ENCODE measurements around the gene MAN2A1.

The MAN2A1 gene

DNA sequence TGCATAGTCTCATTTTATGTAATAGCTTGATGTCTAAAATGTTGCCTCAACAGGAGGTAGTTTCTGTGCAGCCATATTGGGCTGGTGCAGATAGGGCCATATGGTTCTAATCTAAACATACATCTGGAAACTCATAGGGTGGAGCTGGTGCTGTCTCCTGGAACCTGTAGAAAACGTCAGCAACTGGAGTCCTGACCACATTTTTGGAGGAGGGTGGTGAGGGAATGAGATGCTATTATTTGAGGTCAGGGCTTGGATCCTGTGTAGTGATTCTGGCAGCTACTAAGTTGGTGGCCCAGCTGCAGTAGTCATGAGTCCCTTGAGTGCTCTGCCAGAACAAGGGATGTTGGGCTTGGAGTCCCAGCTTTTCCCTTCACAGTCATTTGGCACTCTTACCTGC, 14.1 kb downstream of the MAN2A1 start:
- TF ChIP-seq FOXP2 (optimal IDR thresholded peaks at IDR 0.05; ENCODE audit: borderline replicate concordance, extremely low read depth, extremely low read length, insufficient read depth) (no peak), TAF1 (IDR thresholded peaks at IDR 0.05; ENCODE audit: borderline replicate concordance, insufficient read depth, low read length) (no peak), POLR2AphosphoS5 (IDR thresholded peaks at IDR 0.05; ENCODE audit: low read depth, low read length) (no peak), SIN3A (IDR thresholded peaks at IDR 0.05; ENCODE audit: borderline replicate concordance, insufficient read depth, low read length) (no peak), REST (IDR thresholded peaks at IDR 0.05; ENCODE audit: insufficient read depth in 1 of 2, low read depth in 2 of 2, low read length in 2 of 2) (no peak)

- TF ChIP-seq TAF1 (IDR thresholded peaks at IDR 0.05; ENCODE audit: borderline replicate concordance, insufficient read depth, low read length) (no peak), POLR2AphosphoS5 (IDR thresholded peaks at IDR 0.05; ENCODE audit: low read depth, low read length) (no peak), SIN3A (IDR thresholded peaks at IDR 0.05; ENCODE audit: borderline replicate concordance, insufficient read depth, low read length) (no peak), REST (IDR thresholded peaks at IDR 0.05; ENCODE audit: insufficient read depth in 1 of 2, low read depth in 2 of 2, low read length in 2 of 2) (no peak), FOXP2 (optimal IDR thresholded peaks at IDR 0.05; ENCODE audit: borderline replicate concordance, extremely low read depth, extremely low read length, insufficient read depth) (no peak)
Observed at GRCh38 chr5:109704282-109704952, 14.7 kb downstream of the MAN2A1 start.

GRCh38 chr5:109705596-109705995, 15.9 kb downstream of the MAN2A1 start:
- TF ChIP-seq REST (IDR thresholded peaks at IDR 0.05; ENCODE audit: insufficient read depth in 1 of 2, low read depth in 2 of 2, low read length in 2 of 2) (no peak), TAF1 (IDR thresholded peaks at IDR 0.05; ENCODE audit: borderline replicate concordance, insufficient read depth, low read length) (no peak), FOXP2 (optimal IDR thresholded peaks at IDR 0.05; ENCODE audit: borderline replicate concordance, extremely low read depth, extremely low read length, insufficient read depth) (no peak), POLR2AphosphoS5 (IDR thresholded peaks at IDR 0.05; ENCODE audit: low read depth, low read length) (no peak), SIN3A (IDR thresholded peaks at IDR 0.05; ENCODE audit: borderline replicate concordance, insufficient read depth, low read length) (no peak)

GRCh38 chr5:109706095-109706494, 16.4 kb downstream of the MAN2A1 start:
- TF ChIP-seq POLR2AphosphoS5 (IDR thresholded peaks at IDR 0.05; ENCODE audit: low read depth, low read length) (no peak), SIN3A (IDR thresholded peaks at IDR 0.05; ENCODE audit: borderline replicate concordance, insufficient read depth, low read length) (no peak), FOXP2 (optimal IDR thresholded peaks at IDR 0.05; ENCODE audit: borderline replicate concordance, extremely low read depth, extremely low read length, insufficient read depth) (no peak), REST (IDR thresholded peaks at IDR 0.05; ENCODE audit: insufficient read depth in 1 of 2, low read depth in 2 of 2, low read length in 2 of 2) (no peak), TAF1 (IDR thresholded peaks at IDR 0.05; ENCODE audit: borderline replicate concordance, insufficient read depth, low read length) (no peak)

Measured in PFSK-1 (cell line).